VCaP (cell line): ENCODE data around the gene GRIA2.

Experiments
- H3K27ac ChIP-seq: fragments of 450-650 bp; 2 replicates; pipeline ENCODE4 v1.5.1; 2017
- CTCF ChIP-seq: fragments of 450-650 bp; conservative IDR thresholded peaks from 2 replicates; pipeline ENCODE4 v1.5.1; 2017; ENCODE audit warnings: mild to moderate bottlenecking, moderate library complexity

The GRIA2 gene

GRCh38 chr4:157290622-157291021 lies 70.1 kb downstream of the GRIA2 start:
- no peak overlapping the region for H3K27ac ChIP-seq
- TF ChIP-seq CTCF, result no peak

GRCh38 chr4:157291071-157291470 lies 70.5 kb downstream of the GRIA2 start:
- no peak overlapping the region for H3K27ac ChIP-seq
- TF ChIP-seq CTCF, result no peak

GRCh38 chr4:157293673-157294072 lies 73.1 kb downstream of the GRIA2 start:
- no peak for TF ChIP-seq CTCF

GRCh38 chr4:157294575-157294974 lies 74.0 kb downstream of the GRIA2 start:
- TF ChIP-seq CTCF, result no peak
- H3K27ac ChIP-seq, result no peak overlapping the region

More at GRCh38 chr4:157293673-157294072, 73.1 kb downstream of the GRIA2 start:
- no peak overlapping the region for H3K27ac ChIP-seq

- H3K27ac ChIP-seq, result no peak overlapping the region
- TF ChIP-seq CTCF, result no peak
Measured at GRCh38 chr4:157300701-157301100, 80.2 kb downstream of the GRIA2 start.

- H3K27ac ChIP-seq, result no peak overlapping the region
- no peak for TF ChIP-seq CTCF
Measured at GRCh38 chr4:157303471-157303960, 83.0 kb downstream of the GRIA2 start.

- no peak overlapping the region for H3K27ac ChIP-seq
- TF ChIP-seq CTCF, result no peak
Measured at GRCh38 chr4:157304769-157305168, 84.2 kb downstream of the GRIA2 start.
